Measurements from ENCODE around the gene DIP2B.

DNA sequence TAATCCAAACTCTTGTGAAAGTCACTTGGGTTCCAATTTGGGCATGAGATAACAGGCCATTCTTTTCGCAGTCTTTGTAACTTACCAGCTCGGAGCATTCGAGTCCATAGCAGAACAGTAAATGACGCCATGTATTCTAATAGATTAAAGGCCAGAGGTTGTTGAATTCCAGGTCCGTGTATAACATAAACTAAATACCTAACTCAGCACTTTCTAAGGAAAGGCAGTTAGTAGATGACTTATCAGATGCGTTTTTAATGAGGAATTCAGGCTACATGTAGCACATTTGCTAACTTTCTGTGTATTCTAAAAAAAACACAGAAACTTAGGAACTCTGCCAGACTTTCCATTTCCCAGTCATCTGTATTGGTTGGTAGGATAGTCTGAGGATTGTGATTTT lies 206.3 kb downstream of the DIP2B start:
- no peak for TF ChIP-seq CTCF (IDR thresholded peaks at IDR 0.05)
- TF ChIP-seq POLR2AphosphoS5 (IDR thresholded peaks at IDR 0.05): no peak

Data from upper lobe of left lung (tissue), 4 donors.